SK-N-MC (cell line): ENCODE data around the gene ERGIC3.

Source experiments
- DNase-seq: peaks from one replicate; pipeline ENCODE4 v3.0.0-alpha.2; 2011; ENCODE audit warnings: low read depth, low spot score
- H3K27ac ChIP-seq: fragments of 200-600 bp; sonication (generic); 2 replicates; pipeline ENCODE4 v1.5.1; 2016; ENCODE audit warnings: mixed run types
- H3K36me3 ChIP-seq: fragments of 200-600 bp; sonication (generic); 2 replicates; pipeline ENCODE4 v1.6.1; 2017; ENCODE audit warnings: antibody characterized with exemption, low read length, mixed read lengths; ENCODE audit not compliant: insufficient read depth
- H3K4me3 ChIP-seq: fragments of 200-600 bp; sonication (generic); 2 replicates; pipeline ENCODE4 v1.5.1; 2016
- H3K9ac ChIP-seq: fragments of 200-600 bp; sonication (generic); 2 replicates; pipeline ENCODE4 v1.8.0; 2017; ENCODE audit warnings: mixed run types, mixed read lengths; ENCODE audit not compliant: insufficient read length
- H3K9me3 ChIP-seq: fragments of 200-600 bp; sonication (generic); 2 replicates; pipeline ENCODE4 v1.6.1; 2017; ENCODE audit warnings: low read depth, mild to moderate bottlenecking, antibody characterized with exemption, low read length, moderate library complexity, mixed read lengths
- EZH2 ChIP-seq: fragments of 200-600 bp; sonication (generic); IDR thresholded peaks from one replicate; pipeline ENCODE4 v1.6.1; 2017; ENCODE audit warnings: antibody characterized with exemption
- FOXP2 ChIP-seq: optimal IDR thresholded peaks from 2 replicates; pipeline ENCODE3; 2011; ENCODE audit warnings: mild to moderate bottlenecking, moderate library complexity; ENCODE audit not compliant: insufficient read depth; ENCODE audit errors: extremely low read length, control extremely low read depth
- POLR2AphosphoS5 ChIP-seq: IDR thresholded peaks from 2 replicates; pipeline ENCODE4 v1.6.1; 2012; ENCODE audit warnings: mild to moderate bottlenecking, low read depth, low read length, borderline replicate concordance

Gene ERGIC3

DNA sequence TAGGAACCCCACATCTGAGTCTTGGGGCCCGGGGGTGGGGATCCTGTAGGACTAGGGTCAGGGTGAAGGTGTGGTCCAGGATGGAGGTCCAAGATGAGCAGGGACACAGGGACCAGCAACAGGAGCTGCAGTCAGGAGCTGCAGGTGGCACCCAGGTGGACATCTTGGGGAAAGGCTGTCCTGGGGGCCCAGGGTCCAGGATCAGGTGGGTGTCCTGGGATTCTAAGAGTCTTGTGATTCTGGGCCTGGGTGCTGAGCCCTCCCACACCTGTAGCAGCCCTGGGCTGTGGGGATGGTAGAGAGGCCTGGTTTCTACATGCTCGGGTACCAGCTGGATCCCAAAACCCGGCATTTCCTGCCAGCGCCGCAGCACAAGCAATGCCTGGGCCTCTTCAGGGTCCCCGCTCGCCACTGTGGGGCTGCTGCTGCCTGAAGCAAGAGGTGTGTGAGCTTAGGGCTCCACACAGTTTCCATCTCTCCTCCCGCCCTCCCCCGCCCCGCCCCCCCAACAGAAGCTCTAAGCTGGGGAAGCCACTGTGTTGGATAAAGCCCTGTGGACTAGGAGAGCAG, 20.7 kb downstream of the ERGIC3 start:
- TF ChIP-seq EZH2 (no peak), FOXP2 (no peak), POLR2AphosphoS5 (no peak)
- H3K36me3 ChIP-seq: no peaks in the 10 kb centered on the region; the same call in 1 of the 2 replicates
- no peak overlapping the region for H3K4me3 ChIP-seq

GRCh38 chr20:35563834-35564233, 22.0 kb downstream of the ERGIC3 start:
- Histone ChIP-seq H3K36me3 (no peaks in the 10 kb centered on the region), H3K27ac (no peak overlapping the region), H3K9me3 (no peaks in the 10 kb centered on the region), H3K9ac (no peak overlapping the region), H3K4me3 (no peak overlapping the region)
- no peak for DNase-seq
- no peak for TF ChIP-seq EZH2

More for the DNA sequence above, 20.7 kb downstream of the ERGIC3 start:
- Histone ChIP-seq H3K27ac (no peak overlapping the region), H3K9me3 (no peaks in the 10 kb centered on the region), H3K9ac (no peak overlapping the region)
- no peak for DNase-seq

GRCh38 chr20:35564905-35565304, 23.0 kb downstream of the ERGIC3 start:
- H3K9me3 ChIP-seq: no peaks in the 10 kb centered on the region
- no peaks in the 10 kb centered on the region for H3K36me3 ChIP-seq
- TF ChIP-seq EZH2: no peak
- no peak for TF ChIP-seq FOXP2
- TF ChIP-seq POLR2AphosphoS5: no peak
- H3K27ac ChIP-seq: no peak overlapping the region
- DNase-seq: no peak
- no peak overlapping the region for H3K9ac ChIP-seq
- no peak overlapping the region for H3K4me3 ChIP-seq

DNA sequence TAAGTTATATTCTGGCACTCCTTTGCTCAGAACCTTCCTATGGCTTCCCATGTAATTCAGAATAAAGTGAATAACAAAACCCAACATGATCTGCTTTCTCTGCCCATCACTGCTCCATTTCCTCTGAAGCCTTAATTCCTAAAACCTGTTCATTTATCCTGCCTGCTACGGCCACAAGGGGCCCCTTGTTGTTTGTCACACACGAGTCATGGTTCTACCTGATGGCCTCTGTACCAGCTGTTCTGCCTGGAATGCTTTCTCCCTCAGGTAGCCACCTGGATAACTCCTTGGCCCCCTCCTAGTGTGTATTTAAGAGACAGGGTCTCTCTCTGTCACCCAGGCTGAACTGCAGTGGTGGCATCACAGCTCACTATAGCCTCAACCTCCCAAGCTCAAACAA, 26.8 kb downstream of the ERGIC3 start:
- H3K9ac ChIP-seq: no peak overlapping the region
- no peak overlapping the region for H3K4me3 ChIP-seq
- no peaks in the 10 kb centered on the region for H3K9me3 ChIP-seq
- H3K36me3 ChIP-seq: no peaks in the 10 kb centered on the region
- no peak overlapping the region for H3K27ac ChIP-seq
- no peak for DNase-seq
- TF ChIP-seq POLR2AphosphoS5: no peak

- H3K27ac ChIP-seq: no peak overlapping the region
- H3K36me3 ChIP-seq: no peaks in the 10 kb centered on the region
- no peak for DNase-seq
- no peaks in the 10 kb centered on the region for H3K9me3 ChIP-seq
- no peak overlapping the region for H3K9ac ChIP-seq
- no peak overlapping the region for H3K4me3 ChIP-seq
- TF ChIP-seq POLR2AphosphoS5: no peak
- TF ChIP-seq FOXP2: no peak
- TF ChIP-seq EZH2: no peak
These were observed 29.7 kb downstream of the ERGIC3 start for GRCh38 chr20:35571555-35571954.

- Histone ChIP-seq H3K4me3 (no peak overlapping the region), H3K9ac (no peak overlapping the region), H3K9me3 (no peaks in the 10 kb centered on the region), H3K27ac (no peak overlapping the region), H3K36me3 (no peaks in the 10 kb centered on the region)
- TF ChIP-seq FOXP2: no peak
- no peak for TF ChIP-seq POLR2AphosphoS5
- TF ChIP-seq EZH2: no peak
- DNase-seq: no peak
These were observed 31.0 kb downstream of the ERGIC3 start for GRCh38 chr20:35572838-35573237.

- Histone ChIP-seq H3K36me3 (no peaks in the 10 kb centered on the region), H3K9me3 (no peaks in the 10 kb centered on the region), H3K27ac (no peak overlapping the region), H3K4me3 (no peak overlapping the region), H3K9ac (no peak overlapping the region)
- TF ChIP-seq EZH2: no peak
- TF ChIP-seq POLR2AphosphoS5: no peak
- no peak for TF ChIP-seq FOXP2
- DNase-seq: no peak
These were observed 34.1 kb downstream of the ERGIC3 start for GRCh38 chr20:35575958-35576357.

GRCh38 chr20:35576816-35577215, 34.9 kb downstream of the ERGIC3 start:
- Histone ChIP-seq H3K4me3 (no peak overlapping the region), H3K36me3 (no peaks in the 10 kb centered on the region), H3K9ac (no peak overlapping the region), H3K27ac (no peak overlapping the region), H3K9me3 (no peaks in the 10 kb centered on the region)
- TF ChIP-seq EZH2: no peak
- TF ChIP-seq POLR2AphosphoS5: no peak
- no peak for TF ChIP-seq FOXP2
- DNase-seq: no peak

- H3K9ac ChIP-seq: no peak overlapping the region
- H3K4me3 ChIP-seq: no peak overlapping the region
- H3K36me3 ChIP-seq: no peaks in the 10 kb centered on the region
- no peak overlapping the region for H3K27ac ChIP-seq
- no peak for TF ChIP-seq EZH2
- no peak for TF ChIP-seq FOXP2
- no peak for TF ChIP-seq POLR2AphosphoS5
- no peaks in the 10 kb centered on the region for H3K9me3 ChIP-seq
- DNase-seq: no peak
These were observed 36.6 kb downstream of the ERGIC3 start for GRCh38 chr20:35578469-35578868.
